Coronary artery (tissue), 2 donors: ENCODE measurements around the gene LPP.

Source experiments
- DNase-seq: peaks from one replicate; pipeline ENCODE4 v3.0.0-alpha.2; 2017; ENCODE audit warnings: low spot score
- H3K27ac ChIP-seq, 2 donors: fragments of 200-600 bp; sonication (generic); one replicate each; pipeline ENCODE4 v1.5.1; 2016 to 2019
- H3K4me3 ChIP-seq: fragments of 200-600 bp; sonication (generic); 2 replicates; pipeline ENCODE4 v1.5.1; 2016; ENCODE audit warnings: mild to moderate bottlenecking, moderate library complexity
- CTCF ChIP-seq: fragments of 200-600 bp; sonication (generic); IDR thresholded peaks from one replicate; pipeline ENCODE4 v1.5.1; 2019; ENCODE audit warnings: antibody characterized with exemption

LPP gene

GRCh38 chr3:188649521-188649920 is 495.6 kb downstream of the LPP start:
- no peak overlapping the region for H3K27ac ChIP-seq
- TF ChIP-seq CTCF = no peak
- H3K4me3 ChIP-seq = no peak overlapping the region
- no peak for DNase-seq

- Histone ChIP-seq H3K27ac (peak overlapping the region in 1 of 2 donors; percentile 8), H3K4me3 (no peak overlapping the region)
- no peak for TF ChIP-seq CTCF
- DNase-seq = no peak
Measured at GRCh38 chr3:188656196-188656982, 502.4 kb downstream of the LPP start.

GRCh38 chr3:188658606-188659005 is 504.6 kb downstream of the LPP start:
- no peak overlapping the region for H3K27ac ChIP-seq
- no peak overlapping the region for H3K4me3 ChIP-seq
- TF ChIP-seq CTCF = no peak
- no peak for DNase-seq

GRCh38 chr3:188659449-188660090 is 505.6 kb downstream of the LPP start:
- peak overlapping the region in 1 of 2 donors; percentile 16 for H3K27ac ChIP-seq
- no peak for DNase-seq
- no peak for TF ChIP-seq CTCF
- no peak overlapping the region for H3K4me3 ChIP-seq

- no peak for DNase-seq
- Histone ChIP-seq H3K27ac (no peak overlapping the region), H3K4me3 (no peak overlapping the region)
- TF ChIP-seq CTCF = no peak
Measured at GRCh38 chr3:188660415-188660814, 506.5 kb downstream of the LPP start.

- Histone ChIP-seq H3K4me3 (no peak overlapping the region), H3K27ac (no peak overlapping the region)
- no peak for DNase-seq
- TF ChIP-seq CTCF = no peak
Measured at GRCh38 chr3:188661806-188662205, 507.8 kb downstream of the LPP start.

GRCh38 chr3:188662214-188662613 is 508.3 kb downstream of the LPP start:
- no peak for DNase-seq
- no peak overlapping the region for H3K27ac ChIP-seq
- TF ChIP-seq CTCF = no peak
- no peak overlapping the region for H3K4me3 ChIP-seq
